NCI-H2081 treated with DMSO at 0.1 percent for 48 hours (cell line): ENCODE measurements around the gene IDH3B.

Experiments used
- DNase-seq: peaks from one replicate; lab custom pipeline; 2025; lab: John Stamatoyannopoulos, UW

IDH3B gene

DNA sequence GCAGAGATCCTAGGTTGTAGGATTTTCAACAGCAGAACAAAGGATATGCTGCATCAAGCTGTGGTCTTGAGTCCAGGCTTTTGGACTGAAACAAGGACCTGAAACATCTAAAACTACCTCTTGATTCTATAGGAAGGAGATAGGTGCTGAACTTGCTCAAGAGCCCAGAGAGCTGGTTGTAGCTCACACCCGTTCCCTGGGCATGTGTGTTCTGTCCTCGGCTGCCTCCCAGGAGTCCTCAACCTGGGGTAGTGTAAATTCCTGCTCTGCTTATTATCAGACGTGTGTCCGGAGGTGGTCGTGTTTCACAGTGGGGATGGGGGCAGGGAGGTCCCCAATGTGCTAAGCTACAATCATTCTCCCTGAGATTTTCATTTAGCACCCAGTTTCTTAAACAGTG lies 6.8 kb downstream of the IDH3B start:
- DNase-seq = no peak

- no peak for DNase-seq
These were observed 7.4 kb downstream of the IDH3B start for GRCh38 chr20:2656471-2657117.

DNA sequence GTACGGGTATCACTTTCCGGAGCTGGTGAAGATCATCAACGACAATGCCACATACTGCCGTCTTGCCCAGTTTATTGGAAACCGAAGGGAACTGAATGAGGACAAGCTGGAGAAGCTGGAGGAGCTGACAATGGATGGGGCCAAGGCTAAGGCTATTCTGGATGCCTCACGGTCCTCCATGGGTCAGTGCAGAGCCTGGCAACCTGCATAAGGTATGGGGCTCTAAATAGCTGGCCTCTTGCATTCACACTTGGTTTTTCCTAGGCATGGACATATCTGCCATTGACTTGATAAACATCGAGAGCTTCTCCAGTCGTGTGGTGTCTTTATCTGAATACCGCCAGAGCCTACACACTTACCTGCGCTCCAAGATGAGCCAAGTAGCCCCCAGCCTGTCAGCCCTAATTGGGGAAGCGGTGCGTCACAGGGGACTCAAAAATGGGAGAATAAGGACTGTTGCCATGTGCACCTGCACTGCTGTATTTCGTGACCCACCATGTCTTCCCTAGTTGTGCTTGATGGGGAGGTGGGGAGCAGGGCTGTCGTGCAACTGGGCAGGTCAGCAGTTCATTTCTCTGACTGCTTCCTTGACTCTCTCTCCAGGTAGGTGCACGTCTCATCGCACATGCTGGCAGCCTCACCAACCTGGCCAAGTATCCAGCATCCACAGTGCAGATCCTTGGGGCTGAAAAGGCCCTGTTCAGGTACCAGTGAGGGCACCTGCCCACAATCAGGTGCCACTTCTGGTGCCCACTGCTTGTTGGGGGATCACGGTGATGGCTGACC lies 8.5 kb downstream of the IDH3B start:
- no peak for DNase-seq

DNA sequence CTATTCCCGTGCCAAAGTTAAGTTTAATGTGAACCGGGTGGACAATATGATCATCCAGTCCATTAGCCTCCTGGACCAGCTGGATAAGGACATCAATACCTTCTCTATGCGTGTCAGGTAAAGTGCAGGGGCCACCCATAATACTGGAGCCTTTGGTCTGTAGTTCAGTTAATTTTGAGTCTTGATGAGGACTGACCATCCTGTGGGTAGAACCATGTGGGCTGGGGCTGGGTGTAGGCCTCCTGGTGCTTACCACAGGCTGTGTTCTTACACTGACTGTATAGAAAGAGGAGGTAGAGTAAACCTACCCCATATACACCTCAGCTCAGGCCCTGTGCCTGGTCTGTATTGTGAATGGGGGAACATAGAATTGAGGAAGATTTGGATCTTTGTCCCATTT lies 9.2 kb downstream of the IDH3B start:
- DNase-seq = no peak

GRCh38 chr20:2654384-2654822 lies 9.6 kb downstream of the IDH3B start:
- no peak for DNase-seq

DNA sequence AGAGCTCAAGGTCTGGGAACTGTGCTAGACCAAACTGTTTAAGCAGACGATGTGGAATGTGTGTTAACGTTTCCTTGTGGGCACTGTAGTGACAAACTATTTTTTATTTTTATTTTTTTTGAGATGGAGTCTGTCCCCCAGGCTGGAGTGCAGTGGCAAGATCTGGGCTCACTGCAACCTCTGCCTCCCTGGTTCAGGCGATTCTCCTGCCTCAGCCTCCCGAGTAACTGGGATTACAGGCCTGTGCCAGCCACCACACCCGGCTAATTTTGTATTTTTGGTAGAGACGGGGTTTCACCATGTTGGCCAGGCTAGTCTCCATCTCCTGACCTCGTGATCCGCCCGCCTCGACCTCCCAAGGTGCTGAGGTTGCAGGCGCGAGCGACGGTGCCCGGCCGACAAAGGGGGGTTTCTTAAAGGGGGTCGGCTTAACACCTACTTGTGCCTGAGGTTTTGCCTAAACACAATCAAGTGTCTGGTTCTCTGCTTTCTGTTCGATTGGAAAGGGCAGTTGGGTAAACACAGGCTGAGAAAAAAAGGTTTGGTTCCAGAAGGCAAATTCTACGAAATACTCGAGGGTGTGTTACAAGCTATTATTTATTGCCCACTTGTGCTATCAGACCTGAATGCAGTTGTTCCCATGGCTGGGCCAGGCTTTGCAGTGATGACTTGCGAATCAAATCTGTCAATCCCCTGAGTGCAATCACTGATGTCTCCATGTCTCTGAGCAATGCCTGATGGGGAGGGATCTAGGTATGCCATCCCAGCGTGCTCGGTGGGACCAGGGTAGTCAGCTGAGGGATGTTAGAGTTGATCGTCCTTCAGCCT lies 10.2 kb downstream of the IDH3B start:
- DNase-seq = no peak

- DNase-seq = no peak
These were observed 11.1 kb downstream of the IDH3B start for GRCh38 chr20:2652724-2653555.

- peak; percentile 55 for DNase-seq
These were observed 12.0 kb downstream of the IDH3B start, which contains the start of gene NOP56 for GRCh38 chr20:2651772-2652723. Gene NOP56 (plus strand): TSS chr20:2652632. CDS start chr20:2652661, 29 bp downstream.

DNA sequence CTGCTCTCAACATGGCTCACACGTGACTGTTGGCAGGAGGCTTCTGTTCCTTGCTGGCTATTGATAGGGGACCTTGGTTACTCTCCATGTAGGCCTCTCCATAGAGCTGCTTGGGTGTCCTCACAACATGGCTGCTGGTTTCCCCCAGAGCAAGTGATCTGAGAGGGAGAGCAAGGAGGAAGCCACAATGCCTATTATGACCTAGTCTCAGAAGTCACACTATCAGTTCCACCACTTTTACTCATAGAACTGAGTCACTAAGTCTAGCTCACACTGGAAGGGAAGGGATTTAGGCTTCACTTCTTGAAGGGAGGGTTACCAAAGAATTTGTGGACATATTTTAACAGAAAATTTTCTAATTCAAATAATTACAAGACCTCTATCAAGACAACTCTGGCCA lies 20.3 kb downstream of the IDH3B start:
- DNase-seq = no peak

- DNase-seq = no peak
These were observed 23.1 kb downstream of the IDH3B start for GRCh38 chr20:2640899-2641298.

DNA sequence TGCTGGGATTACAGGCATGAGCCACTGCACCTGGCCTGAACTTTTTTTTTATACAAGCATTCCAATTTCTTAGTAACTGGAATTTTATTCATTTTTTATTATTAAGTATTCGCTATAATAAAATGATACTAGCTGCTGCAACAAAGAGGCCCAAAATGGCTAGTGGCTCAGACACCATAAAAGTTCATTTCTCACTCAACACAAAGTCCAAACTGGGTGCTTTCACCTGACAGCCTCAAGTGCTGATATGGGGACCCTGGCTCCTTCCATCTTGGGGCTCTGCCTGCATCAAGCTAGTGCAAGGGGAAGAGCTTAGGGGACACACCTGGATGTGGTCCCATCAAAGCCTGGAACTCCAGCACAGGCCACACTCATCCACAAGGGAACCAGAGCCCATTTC lies 23.8 kb downstream of the IDH3B start:
- no peak for DNase-seq

DNA sequence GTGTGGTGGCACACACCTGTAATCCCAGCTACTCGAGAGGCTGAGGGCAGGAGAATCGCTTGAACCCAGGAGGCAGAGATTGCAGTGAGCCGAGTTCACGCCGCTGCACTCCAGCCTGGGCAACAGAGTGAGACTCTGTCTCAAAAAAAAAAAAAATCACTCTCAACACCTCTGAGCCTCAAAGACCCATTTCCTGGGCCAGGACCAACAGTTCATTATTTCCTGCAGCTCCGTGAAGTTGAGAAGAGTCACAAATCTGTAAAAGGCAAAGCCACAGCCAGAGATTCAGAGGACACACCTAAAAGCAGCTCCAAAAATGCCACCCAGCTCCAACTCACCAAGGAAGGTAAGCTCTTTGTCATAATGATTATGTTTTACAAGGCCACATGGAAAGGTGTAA lies 26.8 kb downstream of the IDH3B start:
- DNase-seq = no peak

GRCh38 chr20:2633381-2633780 lies 30.6 kb downstream of the IDH3B start:
- no peak for DNase-seq

GRCh38 chr20:2631228-2631627 lies 32.8 kb downstream of the IDH3B start:
- DNase-seq = no peak

DNA sequence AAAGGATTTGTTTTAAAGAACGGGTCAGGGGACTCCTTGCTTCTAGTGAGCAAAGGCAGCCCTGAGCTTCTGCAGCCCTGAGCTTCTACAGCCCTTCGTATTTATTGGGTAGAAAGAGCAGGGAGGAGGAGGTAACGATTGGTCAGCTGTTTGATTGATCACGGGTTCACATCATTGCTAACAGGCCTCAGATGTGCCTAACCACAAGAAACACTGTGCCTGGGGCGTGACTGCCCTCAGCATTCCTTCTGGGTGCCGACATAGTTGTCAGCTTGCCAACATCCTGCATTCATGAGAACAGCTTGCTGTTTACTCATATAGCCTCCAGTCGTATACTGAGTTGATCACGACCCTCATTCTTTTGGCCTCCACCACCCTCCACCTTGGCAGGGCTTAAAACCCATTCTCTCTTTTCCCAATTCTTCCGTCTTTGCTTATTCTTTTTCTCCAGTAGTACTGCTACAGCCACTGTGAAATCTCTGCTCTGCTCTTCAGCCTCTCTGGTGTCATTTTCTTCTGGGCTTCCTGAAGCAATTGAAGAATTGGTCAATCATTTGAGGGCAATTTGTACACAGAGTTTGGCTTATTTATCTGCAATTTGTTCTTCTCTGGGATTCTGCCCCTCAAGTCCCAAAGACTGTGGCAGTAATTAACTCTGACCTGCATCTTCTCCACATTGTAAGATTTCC lies 37.0 kb downstream of the IDH3B start:
- no peak for DNase-seq

DNA sequence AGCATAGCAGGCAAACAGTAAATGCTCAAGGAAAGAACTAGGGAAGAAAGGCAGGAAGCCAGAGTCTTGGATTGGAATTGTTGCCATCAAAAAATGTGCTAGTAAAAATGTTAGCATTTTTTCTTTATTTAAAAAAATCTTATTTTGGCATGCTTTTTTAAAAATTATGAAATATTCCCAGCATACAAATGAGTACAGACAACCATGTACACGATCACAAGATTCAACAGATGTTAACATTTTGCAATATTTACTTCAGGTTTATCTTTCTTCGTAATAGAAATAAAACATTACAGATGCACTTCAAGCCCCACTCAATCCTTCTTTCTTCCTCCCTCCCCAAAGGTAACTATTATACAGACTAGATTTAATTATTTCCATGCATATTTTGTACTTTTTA lies 39.0 kb downstream of the IDH3B start:
- no peak for DNase-seq

DNA sequence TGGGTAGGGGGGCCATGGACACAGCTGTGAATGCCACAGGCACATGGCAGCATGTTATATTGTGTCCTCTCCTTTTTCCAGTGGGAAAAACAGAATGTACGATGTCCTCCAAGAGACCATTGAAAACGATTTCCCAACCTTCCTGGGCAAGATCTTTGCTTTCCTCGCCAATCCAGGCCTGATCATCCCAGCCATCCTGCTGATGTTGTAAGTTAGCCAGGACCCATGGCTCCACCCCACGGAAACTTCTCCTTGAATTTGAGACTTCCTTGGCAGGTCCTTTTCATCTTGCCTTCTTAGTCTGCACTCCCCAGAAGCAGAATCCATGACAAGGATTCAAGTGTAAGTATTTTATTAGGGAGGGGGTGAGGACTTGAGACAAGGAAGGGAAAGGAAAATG lies 39.8 kb downstream of the IDH3B start:
- no peak for DNase-seq

GRCh38 chr20:2619961-2620595 lies 43.9 kb downstream of the IDH3B start:
- no peak for DNase-seq

DNA sequence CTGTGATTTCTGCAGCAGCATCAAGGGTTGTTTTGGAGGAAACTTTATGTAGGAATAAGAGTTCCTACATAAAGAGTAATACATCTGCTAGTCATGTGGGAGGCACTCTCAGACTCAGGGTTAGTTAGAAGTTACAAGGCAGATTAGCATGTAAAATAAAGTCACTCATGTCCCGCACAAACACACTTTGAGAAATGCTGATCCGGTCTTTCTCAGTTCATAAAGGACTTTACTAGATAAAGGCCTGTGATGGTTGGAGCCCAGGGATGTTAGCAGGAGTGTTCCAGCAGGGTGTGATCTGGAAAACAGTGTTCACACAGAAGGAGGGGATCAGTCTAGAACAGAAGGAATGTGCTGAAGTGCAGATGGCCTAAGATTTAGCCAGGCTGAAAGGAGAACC lies 44.7 kb downstream of the IDH3B start:
- no peak for DNase-seq

DNA sequence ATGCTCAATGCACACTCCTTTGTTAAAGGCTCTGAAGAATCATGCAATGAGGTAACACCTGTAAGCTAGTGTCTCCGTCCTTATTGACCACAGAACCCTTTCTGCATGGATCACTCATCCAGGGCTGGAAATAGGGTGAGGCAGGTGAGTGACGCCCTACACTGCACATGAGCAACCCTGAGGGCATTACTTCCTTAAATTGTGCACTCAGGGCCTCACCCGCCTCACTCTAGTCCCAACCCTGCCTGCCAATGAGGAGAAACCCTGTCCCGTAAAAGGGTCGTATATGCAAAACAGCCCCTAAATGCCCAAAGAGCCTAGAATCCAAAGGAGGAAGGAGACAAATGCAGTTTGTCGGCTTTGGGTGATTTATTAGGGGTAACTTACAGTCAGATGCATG lies 45.2 kb downstream of the IDH3B start:
- DNase-seq = no peak
